AG10803 (cell line): Measurements from ENCODE around the gene SMARCAL1.

Source experiments
- DNase-seq: peaks from one replicate; pipeline ENCODE4 v3.0.0; 2010; ENCODE audit warnings: low read depth
- H3K4me3 ChIP-seq: 2 replicates; pipeline ENCODE4 v1.5.1; 2011; ENCODE audit warnings: mild to moderate bottlenecking, low read length, control low read depth
- TF ChIP-seq, protein P1 (sequence below): conservative IDR thresholded peaks from 2 replicates; pipeline ENCODE4 v1.5.1; 2011; ENCODE audit warnings: mild to moderate bottlenecking, low read length, control low read depth, inconsistent platforms

Gene SMARCAL1

DNA sequence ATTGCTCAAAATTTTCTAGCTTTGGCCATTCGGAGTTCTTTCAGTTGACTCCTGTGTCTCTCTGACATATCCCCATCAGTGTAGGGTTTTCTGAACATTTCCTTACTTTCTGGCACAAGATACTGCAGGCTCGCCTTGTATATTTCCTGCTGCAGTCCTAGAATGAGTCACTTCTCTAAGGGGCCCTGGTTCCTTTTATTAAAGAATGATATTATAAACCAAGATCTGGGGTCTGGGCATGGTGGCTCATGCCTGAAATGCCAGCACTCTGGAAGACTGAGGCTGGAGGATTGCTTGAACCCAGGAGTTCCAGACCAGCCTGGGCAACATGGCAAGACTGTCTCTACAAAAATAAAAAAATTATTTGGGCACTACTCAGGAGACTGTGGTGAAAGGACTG, 83.4 kb downstream of the SMARCAL1 start:
- TF ChIP-seq, protein P1, sequence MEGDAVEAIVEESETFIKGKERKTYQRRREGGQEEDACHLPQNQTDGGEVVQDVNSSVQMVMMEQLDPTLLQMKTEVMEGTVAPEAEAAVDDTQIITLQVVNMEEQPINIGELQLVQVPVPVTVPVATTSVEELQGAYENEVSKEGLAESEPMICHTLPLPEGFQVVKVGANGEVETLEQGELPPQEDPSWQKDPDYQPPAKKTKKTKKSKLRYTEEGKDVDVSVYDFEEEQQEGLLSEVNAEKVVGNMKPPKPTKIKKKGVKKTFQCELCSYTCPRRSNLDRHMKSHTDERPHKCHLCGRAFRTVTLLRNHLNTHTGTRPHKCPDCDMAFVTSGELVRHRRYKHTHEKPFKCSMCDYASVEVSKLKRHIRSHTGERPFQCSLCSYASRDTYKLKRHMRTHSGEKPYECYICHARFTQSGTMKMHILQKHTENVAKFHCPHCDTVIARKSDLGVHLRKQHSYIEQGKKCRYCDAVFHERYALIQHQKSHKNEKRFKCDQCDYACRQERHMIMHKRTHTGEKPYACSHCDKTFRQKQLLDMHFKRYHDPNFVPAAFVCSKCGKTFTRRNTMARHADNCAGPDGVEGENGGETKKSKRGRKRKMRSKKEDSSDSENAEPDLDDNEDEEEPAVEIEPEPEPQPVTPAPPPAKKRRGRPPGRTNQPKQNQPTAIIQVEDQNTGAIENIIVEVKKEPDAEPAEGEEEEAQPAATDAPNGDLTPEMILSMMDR: no peak
- no peak overlapping the region for H3K4me3 ChIP-seq
- peak; percentile 37 for DNase-seq

DNA sequence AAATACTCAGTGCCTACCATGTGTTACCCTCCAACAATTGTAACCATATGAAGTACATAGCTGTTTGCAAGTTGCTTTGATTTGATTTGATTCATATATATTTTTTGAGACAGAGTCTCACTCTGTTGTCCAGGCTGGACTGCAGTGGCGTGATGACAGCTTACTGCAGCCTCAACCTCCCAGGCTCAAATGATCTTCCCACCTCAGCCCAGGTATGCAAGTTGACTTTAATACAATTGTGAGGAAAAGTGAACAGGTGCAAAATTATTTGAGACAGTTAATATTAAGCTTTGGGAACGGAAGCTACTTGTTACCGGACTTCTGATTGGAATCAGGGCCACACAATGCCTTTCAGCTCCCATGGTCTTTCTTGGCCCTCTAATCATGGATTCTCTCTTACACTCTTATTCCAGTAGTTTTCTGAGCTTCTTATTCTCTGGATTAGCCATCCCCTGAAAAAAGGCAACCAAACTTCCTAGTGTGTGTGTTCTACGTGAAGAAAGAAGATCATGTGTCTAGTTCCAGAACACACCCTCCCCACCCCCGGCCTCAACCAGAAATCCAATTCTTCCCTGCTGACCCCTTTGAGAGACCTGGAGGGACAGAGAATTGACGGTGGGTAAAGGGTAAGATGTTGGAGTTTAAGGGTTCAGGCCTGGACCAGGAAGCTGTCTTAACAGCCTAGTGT, 85.2 kb downstream of the SMARCAL1 start:
- DNase-seq: no peak
- peak overlapping the region; percentile 89 for H3K4me3 ChIP-seq
- TF ChIP-seq, protein P1: no peak

DNA sequence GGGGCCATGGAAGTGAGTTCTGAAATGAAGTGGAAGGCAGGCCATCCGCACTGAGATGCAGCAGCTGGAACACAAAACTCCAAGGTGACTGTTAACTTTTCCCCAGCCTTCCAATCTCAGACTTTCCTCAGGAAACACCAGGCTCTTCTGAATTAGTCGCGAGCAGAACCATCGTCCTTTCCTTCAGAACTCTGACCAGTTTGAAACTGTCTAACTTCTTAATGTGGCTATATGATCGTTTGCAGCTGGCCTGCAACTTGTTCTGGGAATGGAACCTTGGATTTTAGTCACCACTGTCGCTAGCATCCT, 85.7 kb downstream of the SMARCAL1 start:
- DNase-seq: no peak
- H3K4me3 ChIP-seq: peak overlapping the region; percentile 89
- TF ChIP-seq, protein P1: no peak

DNA sequence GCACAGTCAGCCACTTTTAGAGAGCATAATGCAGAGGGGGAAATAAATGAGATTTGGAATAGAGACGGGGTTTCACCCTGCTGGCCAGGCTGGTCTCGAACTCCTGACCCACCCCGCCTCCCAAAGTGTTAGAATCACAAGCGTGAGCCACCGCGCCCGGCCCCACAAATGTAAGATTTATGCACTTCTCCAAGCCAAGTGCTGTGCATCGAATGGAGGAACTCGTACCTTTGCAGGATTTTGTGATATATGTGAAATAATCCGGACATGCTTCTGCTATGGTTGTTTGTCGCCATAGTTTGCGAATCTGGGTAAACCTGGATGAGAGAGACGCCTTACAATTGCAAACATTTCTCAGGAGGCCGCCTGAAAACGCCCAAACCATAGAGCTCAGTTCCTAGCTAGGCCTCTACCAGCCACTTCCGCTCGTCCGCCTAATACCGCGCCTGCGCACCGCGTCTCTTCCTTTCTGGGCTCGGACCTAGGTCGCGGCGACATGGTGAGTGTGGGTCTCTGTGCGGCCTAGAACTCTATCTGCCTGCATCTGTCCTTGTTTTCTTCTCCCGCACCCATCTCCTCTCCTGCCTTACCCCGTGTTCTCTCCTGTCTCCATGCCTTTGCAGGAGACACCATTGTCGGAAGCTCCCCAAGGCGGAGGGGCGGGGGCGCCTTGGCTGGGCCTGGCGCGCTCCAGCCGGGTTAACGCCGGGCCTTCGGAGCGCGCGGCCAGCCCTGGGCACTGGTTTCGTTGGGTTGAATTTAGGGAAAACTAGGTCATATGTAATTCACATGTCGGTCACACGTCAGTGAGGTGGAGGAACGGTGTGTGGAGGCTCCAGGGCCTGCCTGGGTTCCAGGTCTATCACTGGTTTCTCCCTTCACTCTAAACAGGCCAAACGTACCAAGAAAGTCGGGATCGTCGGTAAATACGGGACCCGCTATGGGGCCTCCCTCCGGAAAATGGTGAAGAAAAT, 86.4 kb downstream of the SMARCAL1 start, which contains the start of gene RPL37A:
RPL37A (plus strand) TSS at position 466 of the 974 bp plus-strand sequence; CDS start at position 497, 31 bp downstream.
- peak within 1 kb of the TSS; percentile 89 for H3K4me3 ChIP-seq
- TF ChIP-seq, protein P1: no peak
- DNase-seq: peak; percentile 97

DNA sequence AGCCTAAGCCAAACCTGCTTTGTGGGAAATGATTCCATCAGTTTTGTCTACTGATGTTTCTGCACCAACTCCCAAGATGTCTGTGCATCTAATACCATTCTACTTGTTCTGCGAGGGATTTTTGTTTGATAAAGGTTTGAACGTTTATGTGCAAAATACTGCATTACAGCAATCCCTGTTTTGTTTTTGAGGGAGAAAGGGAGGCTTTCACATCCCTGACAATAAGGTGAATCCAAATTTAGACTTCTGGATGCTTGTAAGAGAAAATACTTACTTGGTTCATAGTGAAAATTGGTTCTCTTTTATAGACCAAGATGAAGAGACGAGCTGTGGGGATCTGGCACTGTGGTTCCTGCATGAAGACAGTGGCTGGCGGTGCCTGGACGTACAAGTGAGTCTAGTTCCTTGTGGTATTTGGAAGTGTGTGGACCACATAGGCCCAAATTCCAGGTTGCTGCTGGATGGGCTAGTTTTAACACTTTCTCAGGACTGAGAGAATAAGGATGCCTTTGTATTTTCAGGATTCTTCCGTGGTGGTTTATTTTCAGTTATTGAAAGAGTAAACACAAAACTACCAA, 87.4 kb downstream of the SMARCAL1 start:
- peak overlapping the region; percentile 89 for H3K4me3 ChIP-seq
- DNase-seq: peak; percentile 34
- TF ChIP-seq, protein P1: no peak

DNA sequence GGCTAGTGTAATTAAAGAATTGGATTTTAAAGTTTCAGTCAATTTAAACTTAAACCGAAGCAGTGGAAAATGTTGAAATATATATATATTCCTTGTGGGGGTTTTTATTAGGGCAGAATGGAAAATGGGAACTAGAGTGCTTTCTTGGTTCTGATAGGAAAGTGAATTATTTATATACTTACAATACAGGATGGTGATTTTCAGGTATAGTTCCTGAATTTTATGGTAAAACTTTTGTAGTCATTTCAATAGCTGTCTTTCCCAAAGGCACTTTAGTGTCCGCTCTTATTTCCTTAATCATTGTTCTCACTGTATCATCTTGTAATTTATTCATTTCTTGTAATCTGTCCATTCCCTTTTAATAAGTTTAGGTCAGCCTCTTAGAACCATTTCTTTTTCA, 88.3 kb downstream of the SMARCAL1 start:
- DNase-seq: no peak
- peak overlapping the region; percentile 89 for H3K4me3 ChIP-seq
- TF ChIP-seq, protein P1: no peak
